ENCODE measurements around the gene PGLYRP1. TPM values are rescaled to one million over a fixed set of nuclear protein-coding genes. Genes with fewer than 3 reads are reported as not detected.

Gene PGLYRP1
- total RNA-seq, 1 experiment from 2014 or later, result not detected

- H3K79me2 ChIP-seq (ENCODE audit: low read depth), result no peaks in the 10 kb centered on the region
- no peaks in the 10 kb centered on the region for H3K9me3 ChIP-seq (ENCODE audit: insufficient read depth, low read depth)
- POLR2A ChIA-PET (ENCODE audit: unreplicated experiment), result interaction anchor here (0.5 kb wide), 1 partner anchor 294 kb away, joined by 4 read pairs; no protein-coding TSS in a partner anchor
- CTCF ChIA-PET, result no interaction called here
- intact Hi-C loops (cut with micrococcal nuclease; ENCODE audit: unreplicated experiment), result no loop called here
- TF ChIP-seq CTCF (conservative IDR thresholded peaks at IDR 0.05) (no peak), EZH2 (IDR thresholded peaks at IDR 0.05; ENCODE audit: low read depth) (no peak)
- no peaks in the 10 kb centered on the region for H4K20me1 ChIP-seq (ENCODE audit: insufficient read depth)
- no peaks in the 10 kb centered on the region for H3K4me1 ChIP-seq (replicated peaks; ENCODE audit: insufficient read depth)
- no peak overlapping the region for H3K4me2 ChIP-seq
- no peaks in the 10 kb centered on the region for H3K36me3 ChIP-seq (ENCODE audit: low read depth)
- H3K9me2 ChIP-seq (ENCODE audit: insufficient read depth), result no peaks in the 10 kb centered on the region
- H3K27ac ChIP-seq, result no peak overlapping the region
- BruUV-seq (replicated peaks), result no TSS peak
- H3F3A ChIP-seq (ENCODE audit: insufficient read depth, low read depth), result peaks cover 12% of the 10 kb centered on the region; the same call in 1 of the 2 replicates
- no peak overlapping the region for H2AFZ ChIP-seq
- DNase-seq, result no peak
- peaks cover 93% of the 10 kb centered on the region for H3K27me3 ChIP-seq (ENCODE audit: insufficient read depth, low read depth)
- H3K4me3 ChIP-seq, result no peak overlapping the region
These were observed 51.5 kb downstream of the PGLYRP1 start for GRCh38 chr19:45971260-45971902.

GRCh38 chr19:45969676-45970075 lies 53.2 kb downstream of the PGLYRP1 start:
- BruUV-seq (replicated peaks), result no TSS peak

More at GRCh38 chr19:45969676-45970075, 53.2 kb downstream of the PGLYRP1 start:
- Histone ChIP-seq H4K20me1 (ENCODE audit: insufficient read depth) (no peaks in the 10 kb centered on the region), H3K9me2 (ENCODE audit: insufficient read depth) (no peaks in the 10 kb centered on the region), H3K4me2 (no peak overlapping the region), H3K79me2 (ENCODE audit: low read depth) (no peaks in the 10 kb centered on the region), H3K9me3 (ENCODE audit: insufficient read depth, low read depth) (no peaks in the 10 kb centered on the region), H3K27ac (no peak overlapping the region), H3K4me1 (replicated peaks; ENCODE audit: insufficient read depth) (no peaks in the 10 kb centered on the region), H2AFZ (no peak overlapping the region), H3K4me3 (no peak overlapping the region), H3K27me3 (ENCODE audit: insufficient read depth, low read depth) (peaks cover 93% of the 10 kb centered on the region), H3K36me3 (ENCODE audit: low read depth) (no peaks in the 10 kb centered on the region), H3F3A (ENCODE audit: insufficient read depth, low read depth) (peaks cover 6% of the 10 kb centered on the region; the same call in 1 of the 2 replicates)
- intact Hi-C loops (cut with micrococcal nuclease; ENCODE audit: unreplicated experiment), result no loop called here
- POLR2A ChIA-PET (ENCODE audit: unreplicated experiment), result no interaction called here
- CTCF ChIA-PET, result interaction anchor here (0.7 kb wide), 1 partner anchor 26 kb away, joined by 3 read pairs; no protein-coding TSS in a partner anchor
- DNase-seq, result no peak
- TF ChIP-seq EZH2 (IDR thresholded peaks at IDR 0.05; ENCODE audit: low read depth), result no peak
- TF ChIP-seq CTCF (conservative IDR thresholded peaks at IDR 0.05), result no peak

Small RNAs within 50 kb of the gene (microRNA-seq; reads per million reads assigned to microRNA genes)
- 409 reads per million, percentile 67 among the genes with 10 or more reads in this experiment for gene MIR769 (ENCODE audit: borderline number of aligned reads, borderline replicate concordance)

Other genes starting within 250 kb of the PGLYRP1 start
- gene DMPK, start 240.6 kb downstream of the PGLYRP1 start, total RNA-seq (2021), result 110 and 132 TPM in 2 replicates
- gene DMWD, start 230.2 kb downstream of the PGLYRP1 start, total RNA-seq (2021), result 66.7 and 71.1 TPM in 2 replicates
- 0.38 and 0.39 TPM in 2 replicates for gene RSPH6A, start 207.7 kb downstream of the PGLYRP1 start, total RNA-seq (2021)
- 85.5 and 121 TPM in 2 replicates for gene SYMPK, start 159.9 kb downstream of the PGLYRP1 start, total RNA-seq (2021)
- not detected in 2 replicates for gene FOXA3, start 158.7 kb downstream of the PGLYRP1 start, total RNA-seq (2021)
- gene IRF2BP1, start 136.9 kb downstream of the PGLYRP1 start, total RNA-seq (2021), result 24.7 and 29.8 TPM in 2 replicates
- gene MYPOP, start 120.4 kb downstream of the PGLYRP1 start, total RNA-seq (2021), result 13.6 TPM in 2 replicates
- gene NANOS2, start 108.3 kb downstream of the PGLYRP1 start, total RNA-seq (2021), result not detected in 2 replicates
- gene NOVA2, start 49.2 kb downstream of the PGLYRP1 start, total RNA-seq (2021), result not detected in 2 replicates
- gene CCDC61, start 27.6 kb downstream of the PGLYRP1 start, total RNA-seq (2021), result 22.8 and 24.8 TPM in 2 replicates
- not detected in 2 replicates for gene IGFL4, start 17.9 kb upstream of the PGLYRP1 start, total RNA-seq (2021)
- 0.96 TPM in 1 of 2 replicates, not detected in the other for gene IGFL3, start 101.6 kb upstream of the PGLYRP1 start, total RNA-seq (2021)
- gene IGFL2, start 125.2 kb upstream of the PGLYRP1 start, total RNA-seq (2021), result 1.0 TPM in 1 of 2 replicates, not detected in the other
- gene IGFL1, start 206.7 kb upstream of the PGLYRP1 start, total RNA-seq (2021), result 2.6 and 3.7 TPM in 2 replicates